ENCODE measurements around the gene GNS. TPM values are rescaled to one million over a fixed set of nuclear protein-coding genes. Genes with fewer than 3 reads are reported as not detected.
"Not testable (repeated sequence)": the region's sequence is repeated elsewhere in the genome, so short reads cannot be mapped to it uniquely, and the experiment has no call there.

The GNS gene
- total and polyA plus RNA-seq, 2 experiments from 2014 or later, result 44.0 to 45.5 TPM

DNA sequence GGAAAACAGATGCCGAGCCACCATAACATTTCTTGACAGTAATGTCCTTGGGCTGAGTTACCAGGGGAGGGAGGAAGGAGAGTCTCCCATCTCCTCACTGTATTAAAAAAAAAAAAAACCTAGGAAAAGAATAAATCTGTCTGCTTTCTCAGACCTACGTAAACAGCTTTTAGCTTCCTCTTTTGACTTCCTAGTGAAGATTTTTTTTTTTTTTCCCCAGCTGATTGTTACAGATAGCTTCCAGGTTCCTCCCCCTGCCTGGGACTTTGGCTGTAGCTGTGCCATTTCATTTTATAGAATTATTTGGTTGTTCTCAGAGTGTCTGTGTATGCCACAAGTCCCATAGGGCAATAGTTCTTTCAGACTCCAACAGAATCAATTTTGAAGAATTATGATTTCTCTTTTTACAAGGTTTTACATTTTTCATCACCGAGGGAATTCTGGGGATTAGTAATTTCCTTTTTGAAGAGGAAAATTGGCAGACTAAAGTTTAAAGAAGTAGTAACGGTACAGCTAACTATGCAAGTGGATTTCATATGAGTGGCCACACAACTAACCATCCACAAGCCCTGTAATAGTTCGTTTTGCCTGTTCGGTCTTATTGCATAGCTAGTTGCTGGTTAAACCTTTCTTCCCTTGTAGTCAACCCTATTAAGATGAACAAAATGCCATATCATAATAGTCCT is 23.1 kb upstream of the GNS start:
- Histone ChIP-seq H3K9me3 (ENCODE audit: low read depth) (no peaks in the 10 kb centered on the region), H3K4me3 (no peak overlapping the region), H3K4me1 (ENCODE audit: low read depth) (no peaks in the 10 kb centered on the region), H3K27ac (no peak overlapping the region), H3K27me3 (peaks cover 79% of the 10 kb centered on the region), H3K36me3 (no peaks in the 10 kb centered on the region)
- DNase-seq (ENCODE audit: low read depth in 1 of 2, low spot score in 1 of 2), result no peak
- TF ChIP-seq, protein P1, sequence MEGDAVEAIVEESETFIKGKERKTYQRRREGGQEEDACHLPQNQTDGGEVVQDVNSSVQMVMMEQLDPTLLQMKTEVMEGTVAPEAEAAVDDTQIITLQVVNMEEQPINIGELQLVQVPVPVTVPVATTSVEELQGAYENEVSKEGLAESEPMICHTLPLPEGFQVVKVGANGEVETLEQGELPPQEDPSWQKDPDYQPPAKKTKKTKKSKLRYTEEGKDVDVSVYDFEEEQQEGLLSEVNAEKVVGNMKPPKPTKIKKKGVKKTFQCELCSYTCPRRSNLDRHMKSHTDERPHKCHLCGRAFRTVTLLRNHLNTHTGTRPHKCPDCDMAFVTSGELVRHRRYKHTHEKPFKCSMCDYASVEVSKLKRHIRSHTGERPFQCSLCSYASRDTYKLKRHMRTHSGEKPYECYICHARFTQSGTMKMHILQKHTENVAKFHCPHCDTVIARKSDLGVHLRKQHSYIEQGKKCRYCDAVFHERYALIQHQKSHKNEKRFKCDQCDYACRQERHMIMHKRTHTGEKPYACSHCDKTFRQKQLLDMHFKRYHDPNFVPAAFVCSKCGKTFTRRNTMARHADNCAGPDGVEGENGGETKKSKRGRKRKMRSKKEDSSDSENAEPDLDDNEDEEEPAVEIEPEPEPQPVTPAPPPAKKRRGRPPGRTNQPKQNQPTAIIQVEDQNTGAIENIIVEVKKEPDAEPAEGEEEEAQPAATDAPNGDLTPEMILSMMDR (IDR thresholded peaks at IDR 0.05; ENCODE audit: low read depth, low read length), result no peak

DNA sequence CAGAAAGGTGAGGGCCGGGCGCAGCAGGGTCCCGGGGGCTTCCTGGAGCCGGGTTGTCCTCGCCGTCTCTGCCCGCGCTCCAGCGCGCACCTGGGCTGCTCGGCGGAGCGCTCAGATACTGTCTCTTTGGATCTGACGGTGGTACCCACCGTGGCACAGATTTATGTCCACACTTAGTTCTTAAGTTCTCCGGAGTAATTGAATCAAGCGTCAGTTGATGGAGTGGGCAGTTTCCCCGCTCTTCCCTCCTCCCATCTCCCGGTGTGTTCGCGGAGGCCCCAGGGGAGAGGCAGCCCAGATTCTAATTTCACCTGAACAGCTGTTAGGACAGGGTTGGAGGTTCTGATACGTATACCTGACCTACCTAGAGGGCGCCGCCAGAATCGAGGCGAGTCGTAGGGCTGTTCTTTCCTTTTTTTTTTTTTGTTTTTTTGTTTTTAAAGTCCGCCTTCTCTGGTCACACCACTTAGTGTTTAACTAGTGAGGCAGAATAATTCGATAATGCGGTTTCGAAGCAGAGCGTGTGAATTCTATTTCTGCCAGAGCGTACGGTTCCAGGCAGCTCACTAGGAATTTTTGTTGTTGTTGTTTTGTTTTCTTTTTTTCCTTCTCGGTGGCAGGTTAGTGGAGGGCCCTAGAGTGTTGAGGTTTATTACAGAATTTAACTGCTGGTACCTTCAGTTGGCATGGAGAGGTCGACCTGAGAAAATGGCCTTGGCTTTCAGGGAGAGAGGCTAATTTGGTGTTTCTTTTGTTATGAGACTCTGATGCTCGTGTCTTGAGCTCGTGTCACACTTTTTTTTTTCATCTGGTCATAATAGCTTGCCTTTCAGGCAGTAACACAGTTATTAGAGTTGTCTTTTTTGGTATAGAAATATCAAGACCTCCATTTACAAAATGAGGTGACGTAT is 22.3 kb upstream of the GNS start:
- Histone ChIP-seq H3K27ac (no peak overlapping the region), H3K9me3 (ENCODE audit: low read depth) (no peaks in the 10 kb centered on the region), H3K4me1 (ENCODE audit: low read depth) (no peaks in the 10 kb centered on the region), H3K4me3 (peak overlapping the region; percentile 34), H3K27me3 (peaks cover 87% of the 10 kb centered on the region), H3K36me3 (no peaks in the 10 kb centered on the region)
- DNase-seq (ENCODE audit: low read depth in 1 of 2, low spot score in 1 of 2), result no peak
- TF ChIP-seq, protein P1 (IDR thresholded peaks at IDR 0.05; ENCODE audit: low read depth, low read length), result no peak

- Histone ChIP-seq H3K36me3 (no peaks in the 10 kb centered on the region), H3K27ac (no peak overlapping the region), H3K9me3 (ENCODE audit: low read depth) (no peaks in the 10 kb centered on the region), H3K4me1 (ENCODE audit: low read depth) (no peaks in the 10 kb centered on the region), H3K27me3 (peaks cover 93% of the 10 kb centered on the region), H3K4me3 (peak overlapping the region; percentile 34)
- DNase-seq (ENCODE audit: low read depth in 1 of 2, low spot score in 1 of 2), result peak in 1 of 2 donors; percentile 52
- TF ChIP-seq, protein P1 (IDR thresholded peaks at IDR 0.05; ENCODE audit: low read depth, low read length), result no peak
Observed at GRCh38 chr12:64780531-64781279, 21.5 kb upstream of the GNS start.

GRCh38 chr12:64780132-64780530 is 20.9 kb upstream of the GNS start:
- Histone ChIP-seq H3K36me3 (no peaks in the 10 kb centered on the region), H3K4me3 (peak overlapping the region; percentile 34), H3K27ac (no peak overlapping the region), H3K9me3 (ENCODE audit: low read depth) (no peaks in the 10 kb centered on the region), H3K4me1 (ENCODE audit: low read depth) (no peaks in the 10 kb centered on the region), H3K27me3 (peaks cover 90% of the 10 kb centered on the region)
- no peak for DNase-seq (ENCODE audit: low read depth in 1 of 2, low spot score in 1 of 2)
- TF ChIP-seq, protein P1 (IDR thresholded peaks at IDR 0.05; ENCODE audit: low read depth, low read length), result no peak

- TF ChIP-seq, protein P1 (IDR thresholded peaks at IDR 0.05; ENCODE audit: low read depth, low read length), result no peak
- Histone ChIP-seq H3K36me3 (no peaks in the 10 kb centered on the region), H3K27ac (no peak overlapping the region), H3K27me3 (peaks cover 88% of the 10 kb centered on the region), H3K9me3 (ENCODE audit: low read depth) (no peaks in the 10 kb centered on the region), H3K4me3 (no peak overlapping the region), H3K4me1 (ENCODE audit: low read depth) (no peaks in the 10 kb centered on the region)
- no peak for DNase-seq (ENCODE audit: low read depth in 1 of 2, low spot score in 1 of 2)
Observed at GRCh38 chr12:64779354-64779974, 20.3 kb upstream of the GNS start.

DNA sequence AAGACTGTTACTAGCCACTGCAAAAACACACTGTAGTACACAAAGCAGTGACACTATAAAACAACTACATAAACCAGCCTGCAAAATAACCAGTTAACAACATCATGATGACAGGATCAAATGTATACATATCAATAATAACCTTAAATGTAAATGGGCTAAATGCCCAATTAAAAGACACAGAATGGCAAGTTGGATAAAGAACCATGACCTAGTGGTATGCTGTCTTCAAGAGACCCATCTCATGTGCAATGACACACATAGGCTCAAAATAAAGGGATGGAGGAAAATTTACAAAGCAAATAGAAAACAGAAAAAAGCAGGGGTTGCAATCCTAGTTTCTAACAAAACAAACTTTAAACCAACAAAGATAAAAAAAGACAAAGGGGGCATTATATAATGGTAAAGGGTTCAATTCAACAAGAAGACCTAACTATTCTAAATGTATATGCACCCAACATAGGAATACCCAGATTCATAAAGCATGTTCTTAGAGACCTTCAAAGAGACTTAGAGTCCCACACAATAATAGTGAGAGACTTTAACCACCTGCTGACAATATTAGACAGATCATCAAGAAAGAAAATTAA is 16.0 kb upstream of the GNS start:
- H3K4me3 ChIP-seq, result not testable (repeated sequence)
- peaks cover 46% of the 10 kb centered on the region for H3K27me3 ChIP-seq

More for the DNA sequence above, 16.0 kb upstream of the GNS start:
- not testable (repeated sequence) for H3K27ac ChIP-seq; DNase-seq (ENCODE audit: low read depth in 1 of 2, low spot score in 1 of 2); H3K36me3 ChIP-seq; H3K9me3 ChIP-seq (ENCODE audit: low read depth); H3K4me1 ChIP-seq (ENCODE audit: low read depth)

All from cardiac muscle cell (in vitro differentiated cells and primary cell).